ENCODE data around the gene UTS2B.

Gene UTS2B

GRCh38 chr3:191353022-191353777, 22.9 kb upstream of the UTS2B start:
- DNase-seq (ENCODE audit: low read depth, low spot score) = no peak

- no peak for DNase-seq (ENCODE audit: low read depth, low spot score)
Observed at GRCh38 chr3:191352014-191352413, 21.7 kb upstream of the UTS2B start.

- no peak for DNase-seq (ENCODE audit: low read depth, low spot score)
Observed at GRCh38 chr3:191350396-191351090, 20.2 kb upstream of the UTS2B start.

GRCh38 chr3:191348098-191348497, 17.8 kb upstream of the UTS2B start:
- DNase-seq (ENCODE audit: low read depth, low spot score) = no peak

GRCh38 chr3:191347228-191347627, 16.9 kb upstream of the UTS2B start:
- no peak for DNase-seq (ENCODE audit: low read depth, low spot score)

- no peak for DNase-seq (ENCODE audit: low read depth, low spot score)
Observed at GRCh38 chr3:191345334-191345733, 15.0 kb upstream of the UTS2B start.

- no peak for DNase-seq (ENCODE audit: low read depth, low spot score)
Observed at GRCh38 chr3:191343913-191344312, 13.6 kb upstream of the UTS2B start.

GRCh38 chr3:191343115-191343514, 12.8 kb upstream of the UTS2B start:
- no peak for DNase-seq (ENCODE audit: low read depth, low spot score)

GRCh38 chr3:191342411-191342810, 12.1 kb upstream of the UTS2B start:
- DNase-seq (ENCODE audit: low read depth, low spot score) = no peak

- DNase-seq (ENCODE audit: low read depth, low spot score) = no peak
Observed at GRCh38 chr3:191342006-191342405, 11.7 kb upstream of the UTS2B start.

GRCh38 chr3:191340966-191341365, 10.6 kb upstream of the UTS2B start:
- DNase-seq (ENCODE audit: low read depth, low spot score) = no peak

GRCh38 chr3:191340351-191340750, 10.0 kb upstream of the UTS2B start:
- no peak for DNase-seq (ENCODE audit: low read depth, low spot score)

- no peak for DNase-seq (ENCODE audit: low read depth, low spot score)
Observed at GRCh38 chr3:191339316-191339917, 9.1 kb upstream of the UTS2B start.

- no peak for DNase-seq (ENCODE audit: low read depth, low spot score)
Observed at GRCh38 chr3:191338177-191338488, 7.8 kb upstream of the UTS2B start.

GRCh38 chr3:191336833-191337232, 6.5 kb upstream of the UTS2B start:
- DNase-seq (ENCODE audit: low read depth, low spot score) = no peak

GRCh38 chr3:191334346-191334893, 4.1 kb upstream of the UTS2B start:
- no peak for DNase-seq (ENCODE audit: low read depth, low spot score)

GRCh38 chr3:191333298-191333880, 3.1 kb upstream of the UTS2B start:
- no peak for DNase-seq (ENCODE audit: low read depth, low spot score)

- DNase-seq (ENCODE audit: low read depth, low spot score) = no peak
Observed at GRCh38 chr3:191331388-191331787, 1.1 kb upstream of the UTS2B start.

- DNase-seq (ENCODE audit: low read depth, low spot score) = no peak
Observed at GRCh38 chr3:191330530-191331048, 263 bp upstream of the UTS2B start.

- DNase-seq (ENCODE audit: low read depth, low spot score) = peak; percentile 12
Observed at GRCh38 chr3:191328962-191329653, 1.2 kb downstream of the UTS2B start, which contains the start of gene CCDC50. TSS of gene CCDC50 (plus strand) at chr3:191329394. CDS start at chr3:191329675, 281 bp downstream.

- no peak for DNase-seq (ENCODE audit: low read depth, low spot score)
Observed at GRCh38 chr3:191328383-191328961, 1.9 kb downstream of the UTS2B start.

Measured in iPS DF 19.7 (cell line).